Esophagus squamous epithelium (tissue), 4 donors: Measurements from ENCODE around the gene STK24.

Experiments used
- POLR2A ChIP-seq, 4 donors: fragments of 450-650 bp; IDR thresholded peaks; one replicate each; pipeline ENCODE4 v1.6.1; 2017; ENCODE audit warnings: antibody characterized with exemption in 4 of 4, mild to moderate bottlenecking in 4 of 4, moderate library complexity in 3 of 4
- TF ChIP-seq, protein P1 (sequence below), 6 experiments: fragments of 450-650 bp in 4 of 6; fragments of 200-600 bp in 2 of 6; sonication (generic) in 2 of 6; IDR thresholded peaks; one replicate each; pipeline ENCODE4 v1.5.1; 2016 to 2019; ENCODE audit warnings: antibody characterized with exemption in 6 of 6, mild to moderate bottlenecking in 4 of 6, moderate library complexity in 4 of 6

GRCh38 chr13:98521461-98522247, 55.3 kb downstream of the STK24 start:
- no peak for TF ChIP-seq POLR2A (IDR thresholded peaks at IDR 0.05)
- TF ChIP-seq, protein P1, sequence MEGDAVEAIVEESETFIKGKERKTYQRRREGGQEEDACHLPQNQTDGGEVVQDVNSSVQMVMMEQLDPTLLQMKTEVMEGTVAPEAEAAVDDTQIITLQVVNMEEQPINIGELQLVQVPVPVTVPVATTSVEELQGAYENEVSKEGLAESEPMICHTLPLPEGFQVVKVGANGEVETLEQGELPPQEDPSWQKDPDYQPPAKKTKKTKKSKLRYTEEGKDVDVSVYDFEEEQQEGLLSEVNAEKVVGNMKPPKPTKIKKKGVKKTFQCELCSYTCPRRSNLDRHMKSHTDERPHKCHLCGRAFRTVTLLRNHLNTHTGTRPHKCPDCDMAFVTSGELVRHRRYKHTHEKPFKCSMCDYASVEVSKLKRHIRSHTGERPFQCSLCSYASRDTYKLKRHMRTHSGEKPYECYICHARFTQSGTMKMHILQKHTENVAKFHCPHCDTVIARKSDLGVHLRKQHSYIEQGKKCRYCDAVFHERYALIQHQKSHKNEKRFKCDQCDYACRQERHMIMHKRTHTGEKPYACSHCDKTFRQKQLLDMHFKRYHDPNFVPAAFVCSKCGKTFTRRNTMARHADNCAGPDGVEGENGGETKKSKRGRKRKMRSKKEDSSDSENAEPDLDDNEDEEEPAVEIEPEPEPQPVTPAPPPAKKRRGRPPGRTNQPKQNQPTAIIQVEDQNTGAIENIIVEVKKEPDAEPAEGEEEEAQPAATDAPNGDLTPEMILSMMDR (IDR thresholded peaks at IDR 0.05) = no peak
